H9 (cell line): ENCODE measurements around the gene CDH23. TPM values are rescaled to one million over a fixed set of nuclear protein-coding genes. Genes with fewer than 3 reads are reported as not detected.

Experiments
- DNase-seq: peaks from one replicate; pipeline ENCODE4 v3.0.0-alpha.2; 2017
- H2AFZ ChIP-seq: one replicate; pipeline ENCODE4 v1.6.1; 2013; ENCODE audit warnings: mild to moderate bottlenecking, low read length, control low read depth, moderate library complexity
- H2AK5ac ChIP-seq: 2 replicates; pipeline ENCODE4 v1.6.1; 2013; ENCODE audit warnings: low read length, control low read depth, mixed read lengths; ENCODE audit not compliant: insufficient read length
- H2BK120ac ChIP-seq: one replicate; pipeline ENCODE4 v1.6.1; 2013; ENCODE audit warnings: low read depth, mild to moderate bottlenecking, low read length, control low read depth, inconsistent platforms; ENCODE audit not compliant: poor library complexity, severe bottlenecking
- H2BK12ac ChIP-seq: 2 replicates; pipeline ENCODE4 v1.6.1; 2013; ENCODE audit warnings: low read length, control low read depth, mixed read lengths, low read depth; ENCODE audit not compliant: insufficient read length
- H2BK15ac ChIP-seq: 2 replicates; pipeline ENCODE4 v1.6.1; 2013; ENCODE audit warnings: low read depth, low read length, control low read depth
- H2BK20ac ChIP-seq: one replicate; pipeline ENCODE4 v1.6.1; 2013; ENCODE audit warnings: low read depth, mild to moderate bottlenecking, low read length, control low read depth, inconsistent platforms; ENCODE audit not compliant: poor library complexity, severe bottlenecking
- H2BK5ac ChIP-seq: 2 replicates; pipeline ENCODE4 v1.6.1; 2013; ENCODE audit warnings: low read length, control low read depth, mixed read lengths; ENCODE audit not compliant: insufficient read length
- H3K14ac ChIP-seq: 2 replicates; pipeline ENCODE4 v1.6.1; 2013; ENCODE audit warnings: low read length, control low read depth; ENCODE audit not compliant: insufficient read depth
- H3K18ac ChIP-seq: 2 replicates; pipeline ENCODE4 v1.6.1; 2013; ENCODE audit warnings: low read depth, mild to moderate bottlenecking, mixed read lengths, low read length, control low read depth; ENCODE audit not compliant: insufficient read length
- H3K23ac ChIP-seq: 2 replicates; pipeline ENCODE4 v1.6.1; 2013; ENCODE audit warnings: low read length, control low read depth, mixed read lengths, low read depth; ENCODE audit not compliant: insufficient read length
- H3K23me2 ChIP-seq: 2 replicates; pipeline ENCODE4 v1.6.1; 2013; ENCODE audit warnings: low read depth, mild to moderate bottlenecking, mixed read lengths, low read length, control low read depth; ENCODE audit not compliant: insufficient read length, poor library complexity, severe bottlenecking
- H3K27ac ChIP-seq: 2 replicates; pipeline ENCODE4 v1.5.1; 2013; ENCODE audit warnings: low read length, control low read depth, mixed read lengths, low read depth; ENCODE audit not compliant: insufficient read length
- H3K27me3 ChIP-seq: 2 replicates; pipeline ENCODE4 v1.6.1; 2013; ENCODE audit warnings: low read length, control low read depth, inconsistent platforms; ENCODE audit not compliant: insufficient read depth
- H3K4ac ChIP-seq: 2 replicates; pipeline ENCODE4 v1.6.1; 2013; ENCODE audit warnings: low read depth, mild to moderate bottlenecking, control low read depth, inconsistent platforms, low read length, moderate library complexity
- H3K4me1 ChIP-seq: 2 replicates; pipeline ENCODE4 v1.6.1; 2013; ENCODE audit warnings: low read length, control low read depth, inconsistent platforms; ENCODE audit not compliant: insufficient read depth
- H3K4me2 ChIP-seq: 2 replicates; pipeline ENCODE4 v1.6.1; 2013; ENCODE audit warnings: low read length, control low read depth, mixed read lengths; ENCODE audit not compliant: insufficient read length, insufficient read depth
- H3K56ac ChIP-seq: 2 replicates; pipeline ENCODE4 v1.6.1; 2013; ENCODE audit warnings: low read depth, mild to moderate bottlenecking, mixed read lengths, low read length, control low read depth; ENCODE audit not compliant: insufficient read length
- H3K79me1 ChIP-seq: 2 replicates; pipeline ENCODE4 v1.6.1; 2013; ENCODE audit warnings: low read depth, mild to moderate bottlenecking, moderate library complexity, low read length, control low read depth, inconsistent platforms; ENCODE audit not compliant: insufficient read depth, poor library complexity, severe bottlenecking
- H3K79me2 ChIP-seq: 2 replicates; pipeline ENCODE4 v1.6.1; 2013; ENCODE audit warnings: low read length, control low read depth, inconsistent platforms; ENCODE audit not compliant: insufficient read depth
- H3K9ac ChIP-seq: 2 replicates; pipeline ENCODE4 v1.6.1; 2013; ENCODE audit warnings: low read length, control low read depth, mixed read lengths; ENCODE audit not compliant: insufficient read length; ENCODE audit errors: extremely low read depth
- H3K9me3 ChIP-seq: one replicate; pipeline ENCODE4 v1.6.1; 2013; ENCODE audit warnings: low read depth, low read length, inconsistent platforms; ENCODE audit not compliant: control insufficient read depth
- H3T11ph ChIP-seq: one replicate; pipeline ENCODE4 v1.6.1; 2013; ENCODE audit warnings: mild to moderate bottlenecking, low read length, control low read depth, inconsistent platforms
- H4K20me1 ChIP-seq: one replicate; pipeline ENCODE4 v1.6.1; 2013; ENCODE audit not compliant: control insufficient read depth, insufficient read length, insufficient read depth
- H4K5ac ChIP-seq: 2 replicates; pipeline ENCODE4 v1.6.1; 2013; ENCODE audit warnings: low read depth, mild to moderate bottlenecking, mixed read lengths, low read length, control low read depth; ENCODE audit not compliant: insufficient read length
- H4K8ac ChIP-seq: replicated peaks from 2 replicates; pipeline ENCODE4 v1.6.1; 2013; ENCODE audit warnings: low read length, control low read depth, mixed read lengths, low read depth; ENCODE audit not compliant: insufficient read length
- H4K91ac ChIP-seq: 2 replicates; pipeline ENCODE4 v1.6.1; 2013; ENCODE audit warnings: low read depth, mild to moderate bottlenecking, moderate library complexity, mixed read lengths, low read length, control low read depth; ENCODE audit not compliant: insufficient read length
- H3K27ac Mint-ChIP-seq, 3 experiments: 2 replicates in 2 of 3; 3 replicates in 1 of 3; pipeline ENCODE4 v1.8.0; 2020 to 2021; ENCODE audit warnings: mixed read lengths in 3 of 3, mild to moderate bottlenecking in 1 of 3, moderate library complexity in 1 of 3
- H3K27me3 Mint-ChIP-seq: 2 replicates; pipeline ENCODE4 v1.8.0; 2021; ENCODE audit warnings: low read depth, mild to moderate bottlenecking, moderate library complexity, mixed read lengths
- H3K36me3 Mint-ChIP-seq, 3 experiments: 2 replicates in 2 of 3; 3 replicates in 1 of 3; pipeline ENCODE4 v1.8.0; 2020 to 2021; ENCODE audit warnings: low read depth in 3 of 3, mixed read lengths in 3 of 3; ENCODE audit not compliant: insufficient read depth in 1 of 3
- H3K4me1 Mint-ChIP-seq, 2 experiments: 2 replicates each; pipeline ENCODE4 v1.8.0; 2020; ENCODE audit warnings: mixed read lengths in 2 of 2
- H3K4me3 Mint-ChIP-seq, 2 experiments: 2 replicates in 1 of 2; 3 replicates in 1 of 2; pipeline ENCODE4 v1.8.0; 2020 to 2021; ENCODE audit warnings: mild to moderate bottlenecking in 2 of 2, mixed read lengths in 2 of 2, moderate library complexity in 1 of 2
- H3K9me3 Mint-ChIP-seq, 2 experiments: 2 replicates in 1 of 2; 3 replicates in 1 of 2; pipeline ENCODE4 v1.8.0; 2020; ENCODE audit warnings: mild to moderate bottlenecking in 2 of 2, mixed read lengths in 2 of 2, moderate library complexity in 1 of 2
- CTCF ChIP-seq: fragments of 200-600 bp; sonication (generic); conservative IDR thresholded peaks from 3 replicates; pipeline ENCODE4 v1.8.0; 2021; ENCODE audit warnings: antibody characterized with exemption, mild to moderate bottlenecking
- WGBS: extraction: QIAGEN DNeasy Blood & Tissue Kit; methylation state at CpG from one replicate; pipeline ENCODE4 v1.1.7; 2013; ENCODE audit warnings: missing lambda C conversion rate, low lambda C conversion rate, mixed read lengths; ENCODE audit not compliant: insufficient read length; ENCODE audit errors: extremely low coverage; 5-methylcytosine and 5-hydroxymethylcytosine counted together
- total RNA-seq: library from RNA; stranded (reverse); gene quantifications from 2 replicates; pipeline ENCODE4 v1.2.1, GENCODE V29; 2021

Gene CDH23
- total RNA-seq, 1 experiment from 2014 or later: 2.1 TPM

DNA sequence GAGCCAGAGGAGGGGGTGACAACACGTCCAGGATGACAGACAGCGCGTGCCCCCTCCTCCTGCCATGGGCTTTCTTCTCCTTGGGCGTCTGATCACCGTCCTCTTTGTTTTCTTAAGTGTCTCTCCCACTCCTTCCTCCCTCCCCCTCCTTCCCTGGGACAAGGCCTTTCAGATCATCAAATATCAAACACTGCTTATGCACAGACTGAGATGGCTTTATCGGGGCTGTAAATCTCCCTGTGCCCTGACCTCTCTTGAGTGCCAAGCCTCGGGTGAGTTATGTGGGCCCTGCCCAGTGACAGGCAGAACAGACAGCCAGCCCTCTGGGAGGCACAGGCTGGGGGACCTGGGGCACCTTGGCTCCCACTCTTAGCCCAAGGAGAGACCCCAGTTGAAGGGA lies 206.4 kb downstream of the CDH23 start:
- Histone ChIP-seq H4K20me1 (no peaks in the 10 kb centered on the region), H2AK5ac (no peak overlapping the region), H3K79me2 (no peaks in the 10 kb centered on the region), H3T11ph (no peak overlapping the region), H3K4me2 (no peak overlapping the region), H2BK20ac (no peak overlapping the region), H3K23me2 (no peaks in the 10 kb centered on the region), H3K4ac (no peak overlapping the region), H3K79me1 (no peaks in the 10 kb centered on the region), H3K14ac (no peak overlapping the region), H3K4me1 (no peaks in the 10 kb centered on the region), H2AFZ (no peak overlapping the region), H2BK5ac (no peak overlapping the region), H3K9ac (no peak overlapping the region), H4K5ac (no peak overlapping the region), H2BK120ac (no peak overlapping the region), H2BK12ac (no peak overlapping the region), H4K91ac (no peak overlapping the region), H3K18ac (no peak overlapping the region), H3K27ac (no peak overlapping the region), H2BK15ac (no peak overlapping the region), H3K9me3 (no peaks in the 10 kb centered on the region), H3K23ac (no peak overlapping the region), H3K56ac (no peak overlapping the region), H4K8ac (no peak overlapping the region), H3K27me3 (no peaks in the 10 kb centered on the region)
- Mint-ChIP-seq H3K9me3 (no peaks in the 10 kb centered on the region; a peak in 1 of 5 replicates), H3K27me3 (peaks cover 4% of the 10 kb centered on the region), H3K36me3 (no peaks in the 10 kb centered on the region), H3K4me1 (peaks cover 25 to 27% of the 10 kb centered on the region in 2 experiments), H3K27ac (0 out of 7 replicates have a peak overlapping the region, but pooled peaks of 1 of the 3 experiments have one; percentile 53), H3K4me3 (no peak overlapping the region)
- no peak for DNase-seq
- WGBS: no CpG with 5 or more reads among the region's 7 CpGs
- TF ChIP-seq CTCF: no peak
